ENCODE data around the gene KCNA2. TPM values are rescaled to one million over a fixed set of nuclear protein-coding genes. Genes with fewer than 3 reads are reported as not detected.

Gene KCNA2
- polyA plus RNA-seq, 1 donor (not counting 4 experiments of a cell fraction or from before 2014, with no cell fraction given) = 0.03 TPM

- H3K4me3 ChIP-seq (ENCODE audit: control insufficient read depth in 2 of 3, extremely low read depth in 1 of 3, insufficient read depth in 2 of 3, low read depth in 1 of 3, low read length in 3 of 3) = no peak overlapping the region
- H3K9ac ChIP-seq (ENCODE audit: control insufficient read depth, extremely low read depth, insufficient read depth, low read length) = no peak overlapping the region
- TF ChIP-seq CTCF (optimal IDR thresholded peaks at IDR 0.05 in 1 of 3, IDR thresholded peaks at IDR 0.05 in 1 of 3, conservative IDR thresholded peaks at IDR 0.05 in 1 of 3; ENCODE audit: extremely low read depth in 1 of 3, insufficient read depth in 2 of 3, low read length in 3 of 3) (no peak), EZH2 (IDR thresholded peaks at IDR 0.05; ENCODE audit: low read length) (no peak)
- DNase-seq (ENCODE audit: low read depth, low spot score) (no peak), FAIRE-seq (no peak)
- dilution Hi-C loops (cut with MboI; ENCODE audit: extremely low pct_ligation_motif_present, low sequenced_read_pairs) = no loop called here
- H2AFZ ChIP-seq (ENCODE audit: control insufficient read depth, low read length) = no peak overlapping the region
- H3K79me2 ChIP-seq (ENCODE audit: control insufficient read depth, insufficient read depth, low read length) = no peaks in the 10 kb centered on the region
- H4K20me1 ChIP-seq (ENCODE audit: control insufficient read depth, extremely low read depth, insufficient read depth, low read length) = no peaks in the 10 kb centered on the region
- H3K27me3 ChIP-seq (ENCODE audit: control insufficient read depth, extremely low read depth, insufficient read depth, low read length) = peaks cover 55% of the 10 kb centered on the region
- no peak overlapping the region for H3K4me2 ChIP-seq (ENCODE audit: control insufficient read depth, extremely low read depth, insufficient read depth, low read depth, low read length)
- no peaks in the 10 kb centered on the region for H3K9me1 ChIP-seq (ENCODE audit: control insufficient read depth, extremely low read depth, insufficient read depth, low read length)
- H3K27ac ChIP-seq (ENCODE audit: control insufficient read depth, insufficient read depth, low read length) = no peak overlapping the region
- no peaks in the 10 kb centered on the region for H3K36me3 ChIP-seq (ENCODE audit: control insufficient read depth in 2 of 2, extremely low read depth in 1 of 2, insufficient read depth in 2 of 2, low read length in 2 of 2)
- peaks cover 5% of the 10 kb centered on the region for H3K4me1 ChIP-seq (ENCODE audit: control insufficient read depth, extremely low read depth, insufficient read depth, low read length)
- H3K9me3 ChIP-seq (ENCODE audit: control insufficient read depth, low read depth, low read length) = no peaks in the 10 kb centered on the region
Measured at GRCh38 chr1:110610696-110611286, 4.6 kb upstream of the KCNA2 start.

- DNase-seq (ENCODE audit: low read depth, low spot score) (no peak), FAIRE-seq (no peak)
- no peak overlapping the region for H3K27ac ChIP-seq (ENCODE audit: control insufficient read depth, insufficient read depth, low read length)
- no peaks in the 10 kb centered on the region for H3K79me2 ChIP-seq (ENCODE audit: control insufficient read depth, insufficient read depth, low read length)
- no peaks in the 10 kb centered on the region for H3K9me3 ChIP-seq (ENCODE audit: control insufficient read depth, low read depth, low read length)
- no peak overlapping the region for H3K4me3 ChIP-seq (ENCODE audit: control insufficient read depth in 2 of 3, extremely low read depth in 1 of 3, insufficient read depth in 2 of 3, low read depth in 1 of 3, low read length in 3 of 3)
- no peaks in the 10 kb centered on the region for H3K9me1 ChIP-seq (ENCODE audit: control insufficient read depth, extremely low read depth, insufficient read depth, low read length)
- dilution Hi-C loops (cut with MboI; ENCODE audit: extremely low pct_ligation_motif_present, low sequenced_read_pairs) = no loop called here
- peaks cover 63% of the 10 kb centered on the region for H3K27me3 ChIP-seq (ENCODE audit: control insufficient read depth, extremely low read depth, insufficient read depth, low read length)
- peaks cover 5% of the 10 kb centered on the region for H3K4me1 ChIP-seq (ENCODE audit: control insufficient read depth, extremely low read depth, insufficient read depth, low read length)
- H3K36me3 ChIP-seq (ENCODE audit: control insufficient read depth in 2 of 2, extremely low read depth in 1 of 2, insufficient read depth in 2 of 2, low read length in 2 of 2) = no peaks in the 10 kb centered on the region
- H3K4me2 ChIP-seq (ENCODE audit: control insufficient read depth, extremely low read depth, insufficient read depth, low read depth, low read length) = no peak overlapping the region
- H3K9ac ChIP-seq (ENCODE audit: control insufficient read depth, extremely low read depth, insufficient read depth, low read length) = no peak overlapping the region
- no peaks in the 10 kb centered on the region for H4K20me1 ChIP-seq (ENCODE audit: control insufficient read depth, extremely low read depth, insufficient read depth, low read length)
- no peak overlapping the region for H2AFZ ChIP-seq (ENCODE audit: control insufficient read depth, low read length)
- TF ChIP-seq CTCF (optimal IDR thresholded peaks at IDR 0.05 in 1 of 3, IDR thresholded peaks at IDR 0.05 in 1 of 3, conservative IDR thresholded peaks at IDR 0.05 in 1 of 3; ENCODE audit: extremely low read depth in 1 of 3, insufficient read depth in 2 of 3, low read length in 3 of 3) (no peak), EZH2 (IDR thresholded peaks at IDR 0.05; ENCODE audit: low read length) (no peak)
Measured at GRCh38 chr1:110610084-110610483, 3.9 kb upstream of the KCNA2 start.

All from keratinocyte (primary cell).